ENCODE measurements around the gene CFAP77.

DNA sequence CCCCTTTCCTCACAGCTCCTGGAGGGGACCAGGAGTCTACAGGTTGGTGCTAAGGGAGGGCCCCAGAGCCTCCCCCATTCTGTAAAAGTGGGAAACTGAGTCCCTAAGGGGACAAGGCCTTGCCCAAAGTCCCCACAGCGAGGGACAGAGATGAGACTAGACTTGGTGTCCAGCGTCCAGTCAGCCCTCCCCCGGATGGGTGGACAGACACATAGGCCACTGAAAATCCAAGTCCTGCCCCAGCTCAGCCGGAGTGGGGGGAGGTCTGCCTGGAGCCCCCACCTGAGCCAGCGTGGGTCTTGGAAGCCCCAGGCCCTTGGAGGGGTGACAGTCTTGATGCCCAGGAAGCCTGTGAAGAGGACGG is 177.6 kb downstream of the CFAP77 start:
- no peak for TF ChIP-seq POLR2A (IDR thresholded peaks at IDR 0.05)
- TF ChIP-seq, protein P1, sequence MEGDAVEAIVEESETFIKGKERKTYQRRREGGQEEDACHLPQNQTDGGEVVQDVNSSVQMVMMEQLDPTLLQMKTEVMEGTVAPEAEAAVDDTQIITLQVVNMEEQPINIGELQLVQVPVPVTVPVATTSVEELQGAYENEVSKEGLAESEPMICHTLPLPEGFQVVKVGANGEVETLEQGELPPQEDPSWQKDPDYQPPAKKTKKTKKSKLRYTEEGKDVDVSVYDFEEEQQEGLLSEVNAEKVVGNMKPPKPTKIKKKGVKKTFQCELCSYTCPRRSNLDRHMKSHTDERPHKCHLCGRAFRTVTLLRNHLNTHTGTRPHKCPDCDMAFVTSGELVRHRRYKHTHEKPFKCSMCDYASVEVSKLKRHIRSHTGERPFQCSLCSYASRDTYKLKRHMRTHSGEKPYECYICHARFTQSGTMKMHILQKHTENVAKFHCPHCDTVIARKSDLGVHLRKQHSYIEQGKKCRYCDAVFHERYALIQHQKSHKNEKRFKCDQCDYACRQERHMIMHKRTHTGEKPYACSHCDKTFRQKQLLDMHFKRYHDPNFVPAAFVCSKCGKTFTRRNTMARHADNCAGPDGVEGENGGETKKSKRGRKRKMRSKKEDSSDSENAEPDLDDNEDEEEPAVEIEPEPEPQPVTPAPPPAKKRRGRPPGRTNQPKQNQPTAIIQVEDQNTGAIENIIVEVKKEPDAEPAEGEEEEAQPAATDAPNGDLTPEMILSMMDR (IDR thresholded peaks at IDR 0.05): no peak
- no peak for TF ChIP-seq POLR2AphosphoS5 (IDR thresholded peaks at IDR 0.05)
- TF ChIP-seq EP300 (IDR thresholded peaks at IDR 0.05): no peak

Measured in sigmoid colon (tissue), 4 donors.